NCI-H82 (cell line): ENCODE results near the gene TNS1.

Source experiments
- DNase-seq: peaks from one replicate; lab custom pipeline; 2025; lab: John Stamatoyannopoulos, UW

Gene TNS1

DNA sequence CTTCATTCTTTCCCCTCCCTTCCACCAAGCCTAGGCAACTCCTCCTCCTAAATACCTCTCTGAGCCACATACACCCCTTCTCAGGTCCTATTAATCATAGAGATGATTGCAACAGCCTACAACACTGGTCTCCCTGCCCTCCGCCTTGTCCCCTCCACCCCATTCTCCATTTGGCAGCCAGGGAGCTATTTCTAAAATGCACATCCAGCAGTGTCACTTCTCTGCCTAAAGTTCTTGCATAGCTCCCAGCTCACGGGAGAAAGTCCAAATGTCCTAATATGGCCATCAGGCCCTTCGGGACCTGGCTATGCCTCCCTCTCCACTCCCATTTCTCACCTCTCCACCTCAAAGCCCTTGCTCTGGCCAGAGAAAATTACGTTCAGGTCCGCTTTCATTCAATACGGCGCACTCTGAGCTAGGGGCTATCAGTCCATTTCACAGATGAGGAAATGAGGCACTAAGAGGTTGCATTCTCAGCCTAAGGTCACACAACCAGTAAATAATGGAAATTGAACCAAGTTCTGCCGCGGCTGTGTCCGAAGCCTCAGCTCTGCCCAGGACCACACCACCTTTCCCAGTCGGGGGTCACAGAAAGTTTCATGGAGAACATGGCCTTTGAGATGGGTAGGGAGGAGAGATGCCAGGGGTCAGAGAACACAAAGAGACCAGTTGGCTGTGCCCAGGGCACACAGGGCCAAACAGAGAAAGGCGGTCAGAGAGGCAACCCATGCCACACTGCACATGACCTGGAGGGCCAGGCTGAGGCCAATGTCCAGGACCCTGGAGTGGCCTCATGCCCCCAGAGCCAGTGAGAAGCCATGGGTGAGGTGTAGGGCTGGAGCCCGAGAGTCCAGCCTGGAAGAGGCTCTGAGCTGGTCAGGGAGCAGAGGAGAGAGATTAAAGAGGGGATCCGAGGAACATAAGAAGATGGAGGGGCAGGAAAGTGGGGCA lies 72.8 kb downstream of the TNS1 start:
- no peak for DNase-seq

DNA sequence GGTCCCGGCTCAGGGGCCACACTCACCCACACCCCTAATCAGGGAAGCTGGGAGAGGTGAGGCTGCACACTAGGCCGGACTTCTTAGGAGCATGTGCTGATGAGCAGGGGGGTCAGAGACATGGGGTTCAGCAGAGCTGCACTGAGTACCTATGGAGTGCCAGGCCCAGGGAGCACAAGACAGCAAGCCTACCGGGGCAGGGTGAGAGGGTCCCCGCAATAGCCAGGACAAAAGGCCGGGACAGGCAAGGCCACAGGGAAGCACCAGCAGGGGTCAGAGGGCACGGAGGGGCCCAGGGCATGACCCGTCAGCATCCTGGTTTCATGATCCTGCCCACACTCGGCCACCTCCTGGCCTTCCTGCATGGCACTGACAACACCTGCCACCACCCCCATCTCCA lies 73.5 kb downstream of the TNS1 start:
- no peak for DNase-seq

DNA sequence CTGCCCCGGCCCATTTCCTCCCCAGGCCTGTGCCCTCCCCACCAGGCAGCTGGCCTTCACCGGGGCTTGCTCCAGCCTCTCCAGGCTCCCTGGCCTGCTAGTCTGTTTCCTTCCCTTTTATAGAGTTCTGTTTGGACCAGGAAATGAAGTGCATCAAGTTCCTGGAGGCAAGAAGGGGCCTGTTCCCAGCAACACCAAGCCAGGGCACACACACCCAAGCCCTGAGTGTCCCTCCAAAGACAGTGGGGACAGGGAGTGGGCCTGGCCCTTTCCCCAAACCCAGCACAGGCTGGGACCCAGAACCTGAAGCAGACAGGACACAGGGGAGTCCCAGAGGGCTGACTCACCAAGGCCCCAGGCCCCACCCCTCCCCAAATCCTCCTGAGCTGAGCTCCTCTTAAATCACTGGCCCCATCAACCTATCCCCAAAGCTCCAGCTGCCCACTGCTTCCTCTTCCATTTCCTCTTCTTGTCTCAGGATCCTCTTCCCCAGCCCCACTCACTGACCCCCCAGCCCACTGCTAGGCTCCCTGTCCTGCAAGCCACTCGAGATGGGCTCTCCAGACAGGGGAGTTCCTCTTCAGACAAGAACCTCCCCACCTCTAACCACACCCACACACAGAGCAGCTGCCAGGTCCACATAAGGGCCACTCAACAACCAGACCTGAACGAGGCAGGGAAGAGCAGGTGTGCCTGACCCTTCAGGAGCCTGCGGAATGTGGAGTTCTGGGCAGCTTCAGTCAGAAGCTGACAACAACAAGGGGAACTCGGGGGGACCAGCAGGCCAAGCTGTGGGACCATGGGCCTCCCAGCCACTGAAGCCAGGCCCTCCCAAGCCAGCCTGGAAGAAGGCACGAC lies 74.2 kb downstream of the TNS1 start:
- DNase-seq, result peak; percentile 15

DNA sequence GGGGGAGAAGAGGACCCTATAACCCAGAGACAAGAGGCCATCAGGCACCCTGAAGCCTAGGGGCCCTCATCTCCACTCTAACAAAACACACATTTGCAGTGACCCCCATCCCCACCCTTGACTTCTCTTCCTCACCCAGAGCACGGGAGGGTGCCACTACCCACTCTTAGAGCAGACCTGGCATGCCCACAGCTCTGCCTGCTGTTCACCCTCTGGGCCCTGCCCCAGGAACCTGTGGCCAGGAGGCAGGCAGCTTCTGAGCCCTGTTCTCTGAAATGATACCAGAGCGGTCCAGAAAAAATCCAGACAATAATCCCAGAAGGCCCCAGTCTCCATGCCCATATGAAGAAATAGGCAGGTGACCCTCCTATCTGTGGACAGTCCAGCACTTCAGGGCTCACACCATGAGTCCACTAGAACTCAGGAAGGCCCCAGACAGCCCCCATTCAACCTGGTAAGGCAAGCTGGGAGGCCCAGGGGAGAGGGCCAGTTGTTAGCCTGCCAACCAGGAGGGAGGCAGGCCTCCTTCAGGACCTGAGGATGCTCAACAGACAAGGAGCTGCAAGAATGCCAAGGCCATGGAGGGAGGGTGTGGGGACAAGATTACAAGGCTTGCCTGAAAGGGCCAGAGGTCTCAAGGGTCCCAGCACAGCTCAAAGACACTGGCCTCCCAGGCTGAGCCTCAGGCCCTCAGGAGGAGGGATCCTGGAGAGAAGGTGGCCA lies 75.0 kb downstream of the TNS1 start:
- no peak for DNase-seq

DNA sequence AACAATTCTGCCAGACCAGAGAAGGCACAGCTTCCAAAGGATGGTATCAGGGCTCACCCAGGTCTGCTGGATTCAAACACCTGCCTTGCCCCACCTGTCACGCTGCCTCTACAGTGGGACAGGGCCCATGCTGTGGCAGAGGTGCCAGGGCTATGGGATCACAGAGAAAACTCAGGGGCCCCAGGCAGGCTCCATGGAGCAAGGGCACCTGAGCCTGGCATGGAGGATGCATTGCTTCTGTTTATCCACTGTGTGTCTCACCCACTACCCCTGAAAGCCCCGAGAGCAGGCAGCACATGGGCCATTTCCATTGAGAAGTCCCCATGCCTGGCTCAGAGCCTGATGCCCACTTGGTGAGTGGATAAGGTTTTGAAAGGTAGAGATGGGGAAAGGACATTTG lies 76.0 kb downstream of the TNS1 start:
- DNase-seq, result no peak

DNA sequence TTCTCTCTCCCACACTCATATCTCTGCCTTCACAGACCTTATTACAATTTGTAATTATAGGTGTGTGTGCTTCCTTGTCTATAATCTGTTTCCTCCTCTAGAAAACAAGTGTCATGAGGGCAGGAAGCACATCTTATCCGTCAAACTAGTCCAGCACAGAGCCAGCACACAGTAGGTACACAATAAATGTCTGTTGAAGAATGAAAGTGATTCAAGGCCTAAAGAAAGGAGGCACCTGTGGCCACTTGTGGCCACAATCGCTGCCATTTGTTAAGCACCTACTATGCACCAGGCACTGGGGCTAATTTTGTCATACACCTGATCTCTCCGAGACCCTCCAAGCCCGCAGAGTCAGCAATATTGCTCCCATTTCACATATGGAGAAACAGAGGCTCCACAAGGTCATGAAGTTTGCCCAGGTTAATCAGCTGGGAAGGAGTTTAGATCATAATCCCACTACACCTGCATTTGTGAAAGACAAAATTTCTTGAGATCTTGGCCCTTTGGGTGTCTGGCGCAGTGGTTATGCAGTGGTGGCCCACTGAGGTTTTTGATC lies 78.4 kb downstream of the TNS1 start:
- no peak for DNase-seq

DNA sequence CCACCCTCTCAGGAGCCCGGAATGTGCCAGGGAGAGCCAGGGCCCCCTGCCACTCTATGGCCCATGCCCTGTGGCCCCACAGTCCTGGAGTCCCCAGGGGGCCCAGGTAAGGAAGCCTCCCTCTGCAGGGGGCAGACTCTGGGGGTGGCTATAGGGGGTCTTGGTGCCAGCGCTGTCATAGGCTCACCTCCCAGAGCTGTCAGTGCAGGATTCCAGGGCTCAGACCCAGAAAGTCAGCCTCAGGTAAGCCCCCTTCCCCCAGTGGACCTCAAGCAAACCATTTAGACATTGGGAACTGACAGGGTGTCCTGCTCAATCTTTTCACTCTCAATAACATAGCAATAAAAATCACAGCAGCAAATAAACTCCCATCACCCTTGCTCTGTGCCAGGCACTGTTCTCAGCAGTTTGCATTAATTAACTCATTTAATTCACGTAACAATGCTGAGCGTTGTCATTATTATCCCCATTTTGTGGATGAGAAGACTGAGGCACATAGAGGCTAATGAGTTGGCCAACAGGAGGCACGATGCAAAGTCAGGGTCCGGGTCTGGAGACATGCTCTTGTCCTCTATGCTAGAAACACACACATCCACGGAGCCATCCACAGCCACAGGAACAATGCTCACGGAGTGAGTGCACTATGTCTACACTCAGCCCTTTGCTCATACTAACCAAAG lies 79.6 kb downstream of the TNS1 start:
- no peak for DNase-seq

DNA sequence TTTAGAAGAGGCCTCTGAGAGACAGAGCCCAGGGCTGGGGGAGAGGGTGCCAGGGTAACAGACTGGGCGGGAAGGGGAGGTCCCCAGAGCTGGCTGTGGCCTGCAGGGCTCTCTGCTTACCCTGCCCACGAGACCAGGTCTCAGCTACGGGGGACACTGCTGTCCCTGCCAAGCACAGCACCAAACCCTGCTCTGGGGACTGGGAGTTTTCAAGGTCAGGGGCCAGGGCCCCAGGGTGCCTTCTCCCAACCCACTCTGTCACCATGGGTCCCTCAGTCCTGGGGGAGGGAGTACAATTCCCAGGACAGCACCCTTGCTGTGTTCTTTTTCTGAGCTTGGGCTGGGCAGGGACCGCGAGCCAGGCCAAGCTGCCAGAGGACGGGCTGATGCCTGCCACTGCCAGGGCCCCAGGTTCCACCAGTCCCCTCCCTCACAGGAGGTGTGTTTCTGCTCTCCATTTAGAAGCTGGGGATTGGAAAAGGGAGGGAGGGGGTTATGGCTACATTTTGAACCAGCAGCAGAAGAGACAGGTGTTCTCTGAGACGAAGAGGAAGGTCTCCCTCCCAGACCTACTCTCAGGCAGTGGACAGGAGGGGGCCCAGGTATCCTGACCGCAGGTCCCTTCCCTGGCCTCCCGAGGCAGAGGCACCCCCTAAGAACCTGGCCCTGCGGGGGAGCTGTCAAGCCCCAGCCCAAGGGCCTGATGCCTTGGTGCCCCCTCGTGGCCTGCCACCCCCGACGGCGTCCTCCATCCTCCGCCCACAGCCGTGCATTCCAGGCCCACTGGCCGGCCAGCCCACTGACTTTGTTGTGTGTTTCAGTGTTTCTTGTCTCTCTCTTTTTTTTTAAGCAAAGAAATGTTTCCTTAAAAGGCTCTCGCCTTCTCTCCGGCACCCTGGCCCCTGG lies 80.4 kb downstream of the TNS1 start:
- no peak for DNase-seq

DNA sequence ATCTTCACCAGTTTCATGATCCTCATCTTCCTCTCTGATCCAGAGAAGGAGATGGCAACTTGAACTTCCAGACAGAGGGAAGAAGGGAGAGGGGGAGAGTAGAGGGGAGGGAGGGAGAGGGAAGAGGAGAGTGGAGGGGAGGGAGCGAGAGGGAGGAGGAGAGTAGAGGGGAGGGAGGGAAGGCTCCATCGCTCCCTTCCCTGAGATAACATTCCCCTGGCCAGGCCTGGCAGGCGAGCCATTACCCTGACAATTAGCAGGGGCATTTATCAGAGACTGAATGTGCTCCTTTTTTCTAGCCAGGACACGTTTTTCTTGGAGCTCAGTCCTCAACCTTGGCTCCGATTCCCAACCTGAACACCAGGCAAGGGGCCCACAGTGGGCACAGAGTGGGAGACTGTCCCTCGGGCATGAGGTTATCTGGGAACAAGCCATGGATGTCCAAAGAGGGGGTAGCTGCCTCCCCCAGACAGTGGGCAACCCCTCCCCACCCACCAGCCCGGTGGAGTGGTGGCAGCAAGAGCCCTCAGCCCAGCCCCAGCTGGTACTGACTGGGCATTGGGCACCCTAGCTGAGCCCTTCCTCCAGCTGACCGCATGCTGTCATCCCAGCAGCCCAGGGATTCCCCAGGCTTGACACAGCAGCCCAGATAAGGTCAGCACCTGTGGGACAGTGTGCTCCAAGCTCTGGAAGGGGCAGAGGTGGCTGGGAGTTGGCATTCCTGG lies 81.8 kb downstream of the TNS1 start:
- no peak for DNase-seq

DNA sequence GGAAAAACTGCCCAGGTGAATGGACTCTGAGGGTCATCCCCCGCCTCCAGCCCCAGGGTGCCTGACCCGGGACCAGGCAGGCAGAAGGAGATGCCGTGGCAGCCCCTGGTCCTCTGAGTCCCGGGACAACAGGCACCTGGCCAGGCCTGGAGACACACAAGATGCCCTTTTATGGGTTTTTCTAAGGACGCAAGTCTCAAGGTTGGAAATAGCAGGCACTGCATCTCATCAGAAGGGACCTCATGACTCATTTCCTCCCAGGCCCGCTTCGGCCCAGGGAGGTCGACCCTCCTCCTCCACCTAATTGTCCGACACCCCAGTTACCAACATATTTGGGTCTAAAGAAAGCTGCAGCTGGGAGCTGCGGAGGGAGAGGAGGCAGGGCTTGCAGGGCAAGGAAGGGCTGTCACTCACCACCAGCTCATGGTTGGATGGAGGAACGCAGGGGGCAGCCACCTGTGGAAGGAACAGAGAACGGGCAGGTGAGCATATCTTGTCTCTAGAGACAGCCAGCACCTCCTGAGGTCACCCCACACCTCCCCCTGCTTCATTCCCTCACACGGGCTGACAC lies 82.9 kb downstream of the TNS1 start:
- DNase-seq, result no peak

DNA sequence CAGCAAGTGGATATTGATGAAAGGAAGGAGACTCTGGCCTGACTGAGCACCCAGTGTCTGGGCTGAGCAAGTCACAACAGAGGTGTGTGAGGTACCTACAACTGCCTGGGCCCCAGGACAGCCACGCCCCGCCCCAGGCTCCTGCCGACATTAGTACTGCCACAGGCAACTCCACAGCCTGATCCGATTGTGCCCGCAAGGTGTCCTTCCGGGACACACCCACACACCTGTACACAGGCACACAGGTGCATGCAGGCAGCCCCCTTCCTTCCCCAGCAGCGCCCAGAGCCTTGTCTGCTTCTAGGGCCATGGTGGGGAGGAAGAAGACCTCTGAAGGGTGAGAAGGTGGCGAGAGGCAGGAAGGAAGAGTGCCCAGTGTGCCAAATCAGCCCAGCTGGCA lies 83.6 kb downstream of the TNS1 start:
- no peak for DNase-seq

DNA sequence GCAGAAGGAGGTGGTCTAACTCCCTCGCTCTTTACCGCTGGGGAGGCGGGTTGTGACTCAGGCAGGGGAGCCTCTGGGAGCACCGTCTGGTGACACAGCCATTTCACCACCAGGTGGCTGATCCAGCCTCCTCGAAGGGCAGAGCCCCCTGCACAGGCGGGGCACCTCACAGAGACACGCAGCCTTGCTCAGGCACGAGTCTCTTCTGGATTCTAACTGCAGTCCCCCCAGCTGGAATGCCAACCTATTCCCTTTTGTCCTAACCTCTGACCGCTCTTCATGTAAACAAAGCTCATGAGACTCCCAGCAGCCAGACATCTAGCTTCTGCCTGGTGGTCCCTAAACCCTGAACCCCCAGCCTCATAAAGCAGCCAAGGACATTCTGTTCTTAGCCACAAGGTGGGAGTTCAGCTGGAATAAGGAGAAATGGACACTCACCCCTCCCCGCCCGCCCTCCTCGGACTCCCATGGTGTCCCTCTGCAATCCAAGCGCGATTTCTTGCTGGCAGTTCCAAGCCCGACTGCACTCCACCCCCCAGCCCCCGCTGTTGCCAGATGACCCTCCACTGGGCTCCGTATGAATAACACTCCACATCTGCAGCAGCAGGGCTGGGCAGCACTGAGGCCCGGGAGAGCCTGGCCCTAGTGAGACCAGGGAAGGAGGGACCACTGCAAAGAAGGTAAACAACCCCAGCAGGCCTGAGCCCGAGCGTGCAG lies 84.3 kb downstream of the TNS1 start:
- peak; percentile 64 for DNase-seq

DNA sequence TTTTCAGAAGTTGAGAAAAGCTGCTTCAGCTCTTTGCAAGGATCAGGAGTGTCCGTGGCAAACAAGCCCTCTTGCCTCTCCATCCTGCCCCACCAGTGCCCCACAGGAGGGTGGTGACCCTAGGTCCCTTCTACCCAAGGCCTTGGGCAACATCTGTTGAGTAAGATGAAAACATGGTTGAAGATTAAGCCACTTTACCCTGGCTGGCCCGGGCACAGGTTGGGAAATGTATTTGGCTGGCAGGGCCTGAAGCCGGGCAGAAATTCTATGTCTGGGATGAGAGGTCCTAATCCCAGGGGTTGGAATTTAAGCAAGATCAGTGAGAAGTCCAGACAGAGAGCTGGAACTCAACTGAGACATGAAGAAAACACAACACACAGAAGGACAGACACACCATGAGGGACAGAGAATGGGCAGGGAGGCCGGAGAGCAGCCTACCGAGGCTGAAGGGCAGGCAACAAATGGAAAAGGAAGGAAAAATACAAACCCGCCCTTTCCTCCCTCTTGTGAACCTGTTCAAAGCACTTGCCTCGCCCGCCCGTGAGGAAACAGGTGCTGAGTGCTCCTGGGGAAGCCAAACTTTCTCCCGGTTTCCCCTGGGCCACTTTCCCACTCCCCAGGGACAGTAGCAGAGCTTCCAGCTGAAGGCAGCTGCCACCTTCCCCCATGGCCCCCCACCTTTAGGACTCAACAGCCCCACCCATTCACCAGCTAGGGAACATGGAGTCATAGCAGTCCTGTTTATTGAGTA lies 86.1 kb downstream of the TNS1 start:
- DNase-seq, result no peak

DNA sequence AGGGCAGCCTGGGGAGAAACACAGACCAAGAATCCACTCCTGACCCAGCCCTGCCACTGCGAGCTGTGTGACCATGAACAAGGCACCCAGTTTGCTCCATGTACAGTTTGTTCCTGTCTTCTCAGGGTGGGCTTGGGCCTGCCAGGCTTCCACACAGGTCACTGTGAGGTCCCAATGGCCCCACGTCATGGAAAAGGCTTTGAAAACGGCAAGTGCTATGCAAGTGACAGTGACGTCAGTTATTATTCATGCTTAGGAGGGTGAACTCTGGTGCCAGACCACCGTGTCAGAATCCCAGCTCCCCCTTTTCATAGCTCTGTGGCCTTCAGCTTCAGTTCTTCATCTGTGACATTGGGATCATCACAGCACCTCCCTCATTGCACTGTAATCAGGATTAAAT lies 87.1 kb downstream of the TNS1 start:
- DNase-seq, result no peak

DNA sequence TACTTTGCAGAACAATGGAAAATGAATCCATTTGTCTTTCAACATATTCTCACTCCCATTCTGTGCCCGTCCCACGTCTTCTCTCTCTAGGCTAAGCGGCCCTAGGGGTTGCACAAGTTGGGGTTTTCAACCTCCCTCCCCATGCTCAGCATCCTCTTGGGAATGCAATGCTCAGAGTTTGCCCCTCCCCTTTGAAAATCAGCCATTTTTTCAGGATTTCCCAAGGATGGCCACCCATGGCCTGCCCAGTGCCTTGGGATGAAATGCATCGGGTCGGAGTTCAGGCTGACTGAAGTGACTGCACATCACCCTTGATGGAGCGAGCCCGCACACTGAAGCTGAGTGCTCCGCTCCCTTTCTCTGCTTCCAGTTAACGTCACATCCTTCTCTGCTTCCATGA lies 87.9 kb downstream of the TNS1 start:
- no peak for DNase-seq

DNA sequence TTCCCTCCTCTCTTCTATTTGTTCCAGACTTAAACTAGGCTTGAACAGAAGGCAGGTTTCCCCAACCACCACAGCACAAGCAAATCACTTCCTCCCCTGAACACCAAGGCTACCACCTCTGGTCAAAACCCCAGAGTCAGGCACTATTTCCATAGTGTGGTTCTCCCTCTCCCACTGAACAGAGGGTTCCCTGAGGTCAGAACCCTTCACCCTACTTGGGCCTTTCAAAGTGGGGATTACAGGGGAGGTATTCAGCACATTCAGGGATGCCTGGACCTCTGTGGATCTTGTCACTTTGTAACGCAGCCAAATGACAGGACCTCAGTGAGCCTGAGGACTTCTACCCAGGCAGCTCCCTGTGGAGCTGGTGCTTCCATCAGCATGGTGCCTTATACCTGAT lies 88.7 kb downstream of the TNS1 start:
- DNase-seq, result no peak

DNA sequence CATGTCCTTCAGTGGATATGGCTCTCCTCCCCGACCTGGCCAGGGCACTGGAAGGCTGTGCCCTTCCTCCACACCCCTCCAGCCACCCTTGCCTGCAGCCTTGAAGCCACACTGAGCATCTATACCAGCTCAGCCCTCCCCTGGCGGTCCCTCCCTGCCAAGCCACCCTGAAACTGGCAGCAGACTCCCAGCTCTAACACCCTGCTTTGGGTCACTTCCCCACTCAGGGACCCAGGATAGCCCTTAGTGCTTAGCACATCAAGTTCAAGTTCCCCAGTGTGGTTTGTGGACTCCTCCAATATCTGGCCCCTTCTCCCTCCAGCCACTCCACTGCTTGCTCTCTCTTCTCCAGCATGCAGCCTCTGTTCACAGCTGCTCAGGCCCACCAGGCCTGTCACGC lies 89.4 kb downstream of the TNS1 start:
- no peak for DNase-seq
